GM21515 (cell line): ENCODE measurements around the gene ARHGAP32.

Experiments used
- ATAC-seq: cut with Tn5 transposase; IDR thresholded peaks from one replicate; pipeline ENCODE4 v1.9.1; 2021; ENCODE audit not compliant: unreplicated experiment

Gene ARHGAP32

GRCh38 chr11:129192150-129192549 lies at the start of gene ARHGAP32:
Gene ARHGAP32 (minus strand): TSS chr11:129192325. CDS start chr11:129192198, 127 bp downstream.
- no peak for ATAC-seq

DNA sequence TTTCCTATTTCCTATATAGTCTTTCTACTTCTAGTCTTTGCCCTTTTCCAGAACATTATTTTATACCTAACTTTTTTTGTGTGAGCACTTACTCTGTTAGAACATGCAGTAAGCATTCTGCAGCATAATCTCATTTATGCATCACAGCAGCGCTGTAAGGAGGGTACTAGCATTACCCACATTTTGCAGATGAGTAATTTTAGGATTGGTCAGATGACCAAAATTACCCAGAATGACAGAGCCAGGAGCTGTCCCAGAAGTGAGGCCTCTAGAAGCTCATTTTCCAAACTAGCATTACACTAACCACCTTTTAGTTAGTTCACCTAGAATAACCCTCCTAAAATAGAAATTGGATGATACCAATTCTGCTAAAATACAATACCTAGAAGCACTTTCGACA lies 47.1 kb upstream of the ARHGAP32 start:
- no peak for ATAC-seq

GRCh38 chr11:129237880-129238638 lies 45.9 kb upstream of the ARHGAP32 start:
- no peak for ATAC-seq

- no peak for ATAC-seq
Measured at GRCh38 chr11:129237456-129237855, 45.3 kb upstream of the ARHGAP32 start.

DNA sequence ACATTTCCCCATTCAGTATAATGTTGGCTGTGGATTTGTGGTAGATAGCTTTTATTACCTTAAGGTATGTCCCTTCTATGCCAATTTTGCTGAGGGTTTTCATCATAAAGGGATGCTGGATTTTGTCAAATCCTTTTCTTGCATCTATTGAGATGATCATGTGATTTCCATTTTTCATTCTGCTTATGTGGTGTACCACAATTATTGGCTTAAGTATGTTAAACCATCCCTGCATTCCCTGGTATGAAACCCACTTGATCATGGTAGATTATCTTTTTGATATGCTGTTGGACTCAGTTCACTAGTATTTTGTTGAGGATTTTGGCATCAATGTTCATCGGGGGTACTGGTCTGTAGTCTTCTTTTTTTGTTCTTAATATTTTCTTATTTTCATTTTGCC lies 44.7 kb upstream of the ARHGAP32 start:
- ATAC-seq = no peak

DNA sequence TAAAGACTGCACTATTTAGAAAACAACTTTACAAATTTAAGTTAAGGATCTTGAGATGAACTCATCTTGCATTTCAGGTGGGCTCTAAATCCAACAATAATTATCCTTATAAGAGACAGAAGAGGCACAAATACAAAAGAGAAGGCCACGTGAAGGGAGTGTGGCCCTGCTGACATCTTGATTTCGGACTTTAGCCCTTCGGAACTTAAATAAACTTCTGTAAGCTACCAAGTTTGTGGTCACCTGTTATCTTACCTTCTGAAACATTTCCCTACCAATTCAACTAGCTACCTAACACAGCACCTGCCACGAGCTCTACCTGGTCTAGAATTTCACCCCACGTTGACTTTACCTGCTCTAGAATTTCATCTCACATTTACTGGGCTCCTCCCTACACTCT lies 42.9 kb upstream of the ARHGAP32 start:
- ATAC-seq = no peak

- no peak for ATAC-seq
Measured at GRCh38 chr11:129230006-129230405, 37.9 kb upstream of the ARHGAP32 start.

DNA sequence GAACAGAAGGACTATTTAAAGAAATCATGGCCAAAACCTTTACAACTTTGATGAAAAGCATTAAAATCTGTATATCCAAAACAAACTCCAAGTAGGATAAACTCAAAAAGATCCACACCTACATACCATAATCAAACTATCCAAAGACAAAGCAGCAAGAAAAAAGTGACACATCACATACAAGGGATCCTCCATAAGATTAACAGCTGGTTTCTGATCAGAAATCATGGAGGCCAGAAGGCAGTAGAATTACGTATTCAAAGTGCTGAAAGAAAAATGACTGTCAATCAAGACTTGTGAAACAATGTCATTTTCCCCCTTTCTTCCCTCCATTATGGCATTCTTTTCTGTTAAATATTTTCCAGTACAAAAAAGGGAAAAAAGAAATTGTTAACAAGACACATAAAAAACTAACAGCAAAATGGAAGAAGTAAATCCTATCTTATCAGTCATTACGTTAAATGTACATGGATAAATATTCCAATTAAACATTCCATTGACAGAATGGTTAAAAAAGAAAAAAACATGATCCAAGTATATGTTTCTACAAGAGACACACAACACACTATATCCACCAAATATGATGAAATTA lies 34.2 kb upstream of the ARHGAP32 start:
- ATAC-seq = no peak

- no peak for ATAC-seq
Measured at GRCh38 chr11:129225190-129225589, 33.1 kb upstream of the ARHGAP32 start.

- no peak for ATAC-seq
Measured at GRCh38 chr11:129224538-129224937, 32.4 kb upstream of the ARHGAP32 start.

DNA sequence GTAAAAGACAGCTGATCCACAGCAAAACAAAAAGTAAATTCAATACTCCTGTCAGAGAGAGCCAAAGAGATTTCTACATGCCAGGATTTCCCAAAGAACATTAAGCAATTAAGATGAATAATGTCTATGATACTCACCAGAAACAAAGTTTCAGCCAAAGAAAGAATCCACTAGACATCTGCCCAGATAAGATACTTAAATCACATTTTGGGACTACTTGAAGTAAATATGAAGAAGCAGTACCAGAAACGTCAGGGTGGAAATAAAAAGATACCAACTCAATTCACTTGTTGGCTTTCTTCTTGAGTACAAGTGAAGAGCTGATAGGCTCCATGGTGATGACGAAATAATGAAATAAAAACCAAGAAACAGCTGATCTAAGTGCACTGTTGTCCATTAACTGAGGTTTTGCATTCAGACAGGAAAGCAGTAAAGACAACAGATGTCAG lies 31.6 kb upstream of the ARHGAP32 start:
- ATAC-seq = no peak

- no peak for ATAC-seq
Measured at GRCh38 chr11:129223260-129223659, 31.1 kb upstream of the ARHGAP32 start.

DNA sequence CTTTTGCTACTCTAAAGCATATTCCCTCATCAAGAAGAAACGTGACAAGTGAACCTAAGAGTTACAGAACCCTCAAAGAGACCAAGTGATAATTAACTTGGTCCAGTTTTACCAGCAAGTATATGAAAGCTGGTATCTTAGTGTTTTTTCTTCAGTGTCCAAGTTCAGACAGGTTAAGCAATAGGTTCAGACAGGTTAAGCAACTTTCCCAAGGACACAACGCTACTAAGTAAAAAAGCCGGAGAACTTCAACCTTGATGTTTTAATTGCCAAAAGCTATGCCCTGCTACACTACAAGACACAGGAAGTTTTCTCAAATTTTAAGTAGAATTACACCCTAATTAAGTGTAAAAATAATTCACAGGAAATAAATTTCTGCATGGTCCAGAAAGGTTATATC lies 30.0 kb upstream of the ARHGAP32 start:
- no peak for ATAC-seq

GRCh38 chr11:129215506-129216245 lies 23.6 kb upstream of the ARHGAP32 start:
- no peak for ATAC-seq

DNA sequence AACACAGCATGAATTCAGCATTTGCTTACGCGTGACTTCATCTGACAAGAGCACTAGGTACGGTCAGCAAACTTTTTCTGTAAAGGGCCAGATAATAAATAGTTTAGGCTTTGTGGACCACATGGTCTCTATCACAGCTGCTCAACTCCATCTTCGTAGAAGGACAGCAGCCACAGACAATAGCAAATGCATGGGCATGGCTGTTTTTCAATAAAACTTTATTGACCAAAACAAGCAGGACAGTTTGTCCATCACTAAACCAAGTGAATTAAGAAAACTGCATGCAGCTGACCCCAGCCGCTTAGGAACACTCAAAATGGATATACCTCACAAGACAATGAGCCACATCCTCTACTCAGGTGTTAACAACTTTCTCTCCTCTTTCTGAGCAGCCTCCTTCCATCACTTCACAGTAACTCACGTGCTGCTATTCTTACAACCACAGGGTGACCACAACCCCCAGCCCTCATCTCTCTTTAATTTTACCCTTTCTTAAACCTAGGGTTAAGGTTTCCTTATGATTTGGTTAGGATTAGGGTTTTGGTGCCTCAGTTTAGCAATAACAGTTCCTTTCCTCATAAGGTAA lies 22.7 kb upstream of the ARHGAP32 start:
- no peak for ATAC-seq

GRCh38 chr11:129213261-129213660 lies 21.1 kb upstream of the ARHGAP32 start:
- ATAC-seq = no peak

DNA sequence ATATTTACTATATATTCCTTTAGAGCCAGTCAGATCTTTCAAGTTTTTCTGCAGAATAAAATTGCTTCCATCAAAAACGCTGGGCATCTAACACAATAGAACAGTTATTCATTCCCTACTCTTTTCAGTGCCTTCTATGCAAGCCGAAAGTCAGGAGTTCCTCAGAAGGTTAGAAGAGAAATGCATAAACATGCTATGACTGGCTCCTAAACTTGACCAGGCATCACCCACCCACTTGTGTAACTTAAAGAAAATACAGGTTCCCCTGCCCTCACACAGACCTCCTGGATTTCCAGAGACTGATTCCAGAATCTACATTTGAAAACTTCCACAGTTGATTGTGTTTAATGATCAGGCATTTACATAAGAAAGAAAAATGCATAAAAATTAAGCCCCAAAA lies 19.3 kb upstream of the ARHGAP32 start:
- no peak for ATAC-seq

DNA sequence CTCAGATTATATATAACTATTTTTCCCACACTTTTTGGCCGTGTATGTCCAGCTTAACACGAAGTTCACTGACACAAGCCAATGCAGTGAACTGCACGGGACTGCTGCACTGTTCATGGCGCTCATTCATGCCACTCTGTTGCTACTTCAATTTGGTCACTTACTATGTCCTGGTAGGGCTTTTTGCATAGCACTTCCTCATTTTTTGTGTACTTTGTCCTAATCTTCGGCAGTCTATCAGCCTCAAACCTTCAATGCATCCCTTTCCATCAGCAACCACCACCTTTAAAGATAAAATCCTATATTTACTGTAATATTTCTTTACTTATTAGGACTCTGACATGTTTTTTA lies 18.7 kb upstream of the ARHGAP32 start:
- no peak for ATAC-seq

DNA sequence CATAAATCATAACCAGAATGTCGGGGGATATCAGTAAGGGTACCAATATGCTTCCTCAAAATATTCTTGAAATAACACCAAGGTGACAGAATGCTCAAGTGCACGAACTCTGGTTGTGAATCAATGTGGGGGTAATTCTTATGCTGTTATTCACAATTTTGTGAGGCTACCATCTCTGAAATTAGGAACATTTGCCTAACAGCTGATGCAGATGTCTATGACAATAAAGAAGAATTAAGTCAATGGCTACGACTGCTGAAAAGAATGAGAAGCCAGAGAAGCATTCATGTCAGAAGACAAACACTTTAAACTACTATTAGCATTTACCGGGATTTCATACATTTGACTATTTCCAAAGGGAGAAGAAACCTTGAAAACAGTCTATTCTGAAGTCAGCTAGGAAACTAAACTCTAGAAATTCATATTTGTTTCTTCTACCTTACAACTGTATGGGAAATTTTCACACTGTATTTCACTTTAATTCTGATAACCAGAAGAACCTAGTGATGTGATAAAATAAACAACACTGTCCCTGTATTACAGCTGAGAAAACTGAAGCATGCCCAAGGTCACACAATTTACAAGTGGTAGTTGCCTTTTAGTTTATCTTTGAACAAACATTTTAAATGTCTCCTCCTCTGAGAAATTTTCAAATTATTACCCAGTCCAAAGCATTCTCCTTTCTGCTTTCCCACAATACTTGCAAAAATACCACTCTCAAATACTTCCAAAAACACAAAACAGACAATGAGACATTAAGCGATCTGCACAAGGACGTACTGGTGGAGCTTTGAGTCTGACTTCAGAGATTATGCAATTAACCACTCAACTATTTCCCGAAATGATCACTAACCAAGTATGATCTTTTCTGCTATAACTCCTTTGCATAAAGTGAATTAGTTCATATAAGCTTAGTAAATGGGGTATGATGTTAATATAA lies 18.0 kb upstream of the ARHGAP32 start:
- no peak for ATAC-seq

DNA sequence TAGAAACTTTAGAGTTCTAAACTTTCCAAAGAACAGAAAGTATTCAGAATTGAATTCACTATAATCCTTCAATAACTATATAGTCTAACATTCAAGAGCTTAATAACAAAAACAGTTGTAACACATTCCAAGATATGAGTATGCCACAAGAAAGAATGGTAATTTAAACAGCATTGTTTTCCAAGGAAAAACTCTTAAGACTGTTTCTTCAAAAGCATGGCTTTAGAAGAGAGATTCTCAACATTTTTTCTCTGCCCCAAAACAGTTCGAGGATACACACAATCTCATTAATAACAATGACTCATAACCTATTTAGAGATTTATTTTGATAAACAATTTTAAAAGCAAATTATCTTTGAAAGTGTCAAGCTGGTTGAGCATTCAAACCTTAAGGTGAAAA lies 16.7 kb upstream of the ARHGAP32 start:
- ATAC-seq = no peak
